ENCODE measurements around the gene CALR. TPM values are rescaled to one million over a fixed set of nuclear protein-coding genes. Genes with fewer than 3 reads are reported as not detected.

The CALR gene
- total and polyA plus RNA-seq, 9 of the 15 experiments (the other 6 are each of a cell fraction or from before 2014, with no cell fraction given): 126 to 811 (median 642) TPM

- TF ChIP-seq ZNF592 (IDR thresholded peaks at IDR 0.05) (no peak), GATAD2B (IDR thresholded peaks at IDR 0.05; ENCODE audit: borderline replicate concordance) (no peak), PML (IDR thresholded peaks at IDR 0.05; ENCODE audit: low read length) (peak; percentile 43; the same call in 1 of the 2 replicates), ZHX1 (conservative IDR thresholded peaks at IDR 0.05; ENCODE audit: low read length) (0 out of 2 replicates have a peak, but pooled peaks have one; percentile 11), UBTF (IDR thresholded peaks at IDR 0.05; ENCODE audit: borderline replicate concordance in 1 of 2, low read depth in 2 of 2, low read length in 2 of 2) (no peak), ZSCAN29 (IDR thresholded peaks at IDR 0.05) (no peak; the same call in 1 of the 2 replicates), MBD1 (CRISPR knock-in tag; IDR thresholded peaks at IDR 0.05) (no peak), NR0B1 (IDR thresholded peaks at IDR 0.05; ENCODE audit: partially characterized antibody) (no peak), EP300 (IDR thresholded peaks at IDR 0.05; ENCODE audit: low read length) (no peak), ESRRB (CRISPR knock-in tag; IDR thresholded peaks at IDR 0.05; ENCODE audit: borderline replicate concordance) (no peak), CBX5 (IDR thresholded peaks at IDR 0.05; ENCODE audit: borderline replicate concordance, low read depth) (no peak), ATF4 (CRISPR knock-in tag; IDR thresholded peaks at IDR 0.05) (no peak)
Observed at GRCh38 chr19:12938779-12939601, 581 bp downstream of the CALR start (continued).
